Right lung (tissue), 5 donors: ENCODE measurements around the gene DEFB132. TPM values are rescaled to one million over a fixed set of nuclear protein-coding genes. Genes with fewer than 3 reads are reported as not detected.

ENCODE experiments used
- DNase-seq, 2 donors: peaks; one replicate each; pipeline ENCODE4 v3.0.0-alpha.2; 2013
- polyA plus RNA-seq, 5 donors: library from polyadenylated mRNA; unstranded; fragments of 120-200 nt; gene quantifications; one replicate each; pipeline versions ENCODE4 v1.2.1 to v1.2.3, GENCODE V29; 2013; ENCODE audit warnings: inconsistent platforms in 1 of 5, low replicate concordance in 1 of 5; ENCODE audit not compliant: insufficient read length in 5 of 5, insufficient read depth in 1 of 5

DEFB132 gene
- polyA plus RNA-seq, 5 donors, result not detected

DNA sequence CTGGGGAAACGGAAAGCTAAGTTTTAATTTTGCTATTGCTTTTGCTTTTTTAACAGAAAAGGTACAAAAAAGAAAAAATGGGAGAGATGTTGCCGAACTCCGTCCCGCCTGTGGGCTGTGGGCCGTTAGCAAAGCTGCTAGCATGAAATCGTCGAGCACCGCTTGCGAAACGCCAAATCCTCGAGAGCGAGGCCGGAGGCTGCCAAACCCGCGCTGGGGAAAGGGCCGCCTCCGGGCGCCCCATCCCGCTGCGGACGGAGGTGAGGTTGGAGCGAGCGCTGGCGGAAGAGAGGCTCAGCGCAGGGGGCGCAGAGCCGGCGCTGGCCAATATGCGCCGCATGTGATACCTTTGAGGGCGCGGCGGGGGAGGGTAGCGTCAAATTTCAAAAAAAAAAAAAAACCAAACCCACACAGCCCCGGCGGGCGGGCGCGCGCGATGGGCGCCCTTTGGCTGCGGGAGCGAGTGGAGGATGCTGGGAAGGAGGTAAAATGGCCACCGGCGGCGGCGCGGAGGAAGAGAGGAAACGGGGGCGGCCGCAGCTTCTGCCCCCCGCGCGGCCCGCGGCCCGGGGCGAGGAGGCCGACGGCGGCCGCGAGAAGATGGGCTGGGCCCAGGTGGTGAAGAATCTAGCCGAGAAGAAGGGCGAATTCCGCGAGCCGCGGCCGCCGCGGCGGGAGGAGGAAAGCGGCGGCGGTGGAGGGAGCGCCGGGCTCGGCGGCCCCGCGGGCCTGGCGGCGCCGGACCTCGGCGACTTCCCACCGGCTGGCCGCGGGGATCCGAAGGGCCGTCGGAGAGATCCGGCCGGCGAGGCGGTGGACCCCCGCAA is 39.8 kb downstream of the DEFB132 start, which contains the start of gene ZCCHC3:
Gene ZCCHC3, plus strand, starts transcription at position 473 of the 827 bp plus-strand sequence. Its CDS starts 17 bp downstream, at position 490.
- peak; percentile 97 for DNase-seq

GRCh38 chr20:297925-298775 is 40.6 kb downstream of the DEFB132 start:
- DNase-seq, result peak in 1 of 2 donors; percentile 62

DNA sequence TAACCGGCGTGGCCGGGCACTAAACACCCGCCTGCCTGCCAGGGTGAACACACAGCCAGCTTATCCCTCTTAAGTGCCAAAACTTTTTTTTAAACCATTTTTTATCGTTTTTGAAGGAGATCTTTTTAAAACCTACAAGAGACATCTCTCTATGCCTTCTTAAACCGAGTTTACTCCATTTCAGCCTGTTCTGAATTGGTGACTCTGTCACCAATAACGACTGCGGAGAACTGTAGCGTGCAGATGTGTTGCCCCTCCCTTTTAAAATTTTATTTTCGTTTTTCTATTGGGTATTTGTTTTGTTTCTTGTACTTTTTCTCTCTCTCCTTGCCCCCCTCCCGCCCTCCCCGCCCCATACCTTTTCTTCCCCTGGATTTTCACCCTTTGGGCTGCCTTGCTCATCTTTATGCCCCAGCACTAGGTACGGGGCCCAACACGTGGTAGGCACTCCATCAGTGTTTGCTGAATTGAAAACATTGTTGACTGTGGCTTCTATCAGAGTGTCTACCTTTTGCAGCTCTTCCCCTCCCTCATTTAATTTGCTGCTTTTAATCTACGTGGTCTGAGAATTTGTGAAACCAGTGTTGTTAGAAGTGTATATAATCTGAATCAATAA is 41.4 kb downstream of the DEFB132 start:
- DNase-seq, result no peak

GRCh38 chr20:300345-300990 is 42.9 kb downstream of the DEFB132 start:
- DNase-seq, result peak in 1 of 2 donors; percentile 44

- DNase-seq, result no peak
These were observed 44.6 kb downstream of the DEFB132 start for GRCh38 chr20:301886-302848.

GRCh38 chr20:305745-306144 is 48.2 kb downstream of the DEFB132 start:
- no peak for DNase-seq

DNA sequence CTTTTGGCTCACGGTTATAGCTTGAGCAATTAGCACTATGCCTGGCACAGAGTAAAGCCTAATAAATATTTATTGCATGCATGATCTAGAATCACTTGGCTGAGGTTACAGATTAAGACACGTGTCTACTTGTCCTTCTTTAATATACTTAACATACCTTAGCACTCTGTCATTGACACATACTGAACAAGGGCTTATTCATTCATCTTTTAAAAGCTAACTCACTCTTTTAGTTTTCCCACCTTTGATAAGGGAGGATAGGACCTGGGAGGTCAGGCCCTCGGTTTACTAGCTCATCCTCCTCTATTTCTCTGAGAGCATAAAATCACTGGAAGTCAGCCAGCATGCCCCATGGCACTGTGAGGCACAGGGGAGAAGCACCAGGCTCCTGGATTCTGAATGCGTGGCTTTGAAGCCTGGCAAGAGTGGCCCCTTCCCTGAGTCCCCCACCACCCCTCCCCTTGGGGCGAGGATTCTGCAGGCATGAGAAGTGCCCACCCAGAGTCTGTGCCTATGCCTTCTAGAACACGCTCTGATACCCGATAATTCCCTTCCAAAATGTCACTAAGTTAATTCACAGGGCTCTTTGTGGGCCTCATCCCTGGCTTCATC is 51.0 kb downstream of the DEFB132 start:
- no peak for DNase-seq

DNA sequence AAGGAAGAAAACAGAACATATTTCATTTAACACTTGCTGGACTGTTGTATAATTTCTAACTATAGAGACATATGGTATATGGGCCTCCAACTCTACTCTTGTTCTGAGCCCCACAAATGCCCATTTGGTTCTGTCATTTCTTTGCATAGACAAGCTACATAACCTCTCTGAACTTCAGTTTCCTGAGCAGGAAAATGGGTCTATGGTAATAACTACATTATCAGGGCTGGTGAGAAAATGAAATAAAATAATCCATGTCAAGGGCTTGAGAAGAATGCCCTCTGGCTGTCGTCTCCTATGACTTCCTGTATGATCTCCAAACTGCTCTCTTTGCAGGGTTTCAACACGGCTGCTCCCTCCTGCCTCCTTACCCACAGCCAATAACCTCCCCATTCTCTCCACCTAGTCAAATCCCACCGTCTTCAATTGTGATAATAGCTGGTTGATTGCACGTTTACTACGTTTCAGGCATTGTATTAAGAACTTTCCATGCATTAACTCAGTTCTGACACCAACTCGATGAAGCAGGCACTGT is 51.8 kb downstream of the DEFB132 start:
- peak in 1 of 2 donors; percentile 51 for DNase-seq

DNA sequence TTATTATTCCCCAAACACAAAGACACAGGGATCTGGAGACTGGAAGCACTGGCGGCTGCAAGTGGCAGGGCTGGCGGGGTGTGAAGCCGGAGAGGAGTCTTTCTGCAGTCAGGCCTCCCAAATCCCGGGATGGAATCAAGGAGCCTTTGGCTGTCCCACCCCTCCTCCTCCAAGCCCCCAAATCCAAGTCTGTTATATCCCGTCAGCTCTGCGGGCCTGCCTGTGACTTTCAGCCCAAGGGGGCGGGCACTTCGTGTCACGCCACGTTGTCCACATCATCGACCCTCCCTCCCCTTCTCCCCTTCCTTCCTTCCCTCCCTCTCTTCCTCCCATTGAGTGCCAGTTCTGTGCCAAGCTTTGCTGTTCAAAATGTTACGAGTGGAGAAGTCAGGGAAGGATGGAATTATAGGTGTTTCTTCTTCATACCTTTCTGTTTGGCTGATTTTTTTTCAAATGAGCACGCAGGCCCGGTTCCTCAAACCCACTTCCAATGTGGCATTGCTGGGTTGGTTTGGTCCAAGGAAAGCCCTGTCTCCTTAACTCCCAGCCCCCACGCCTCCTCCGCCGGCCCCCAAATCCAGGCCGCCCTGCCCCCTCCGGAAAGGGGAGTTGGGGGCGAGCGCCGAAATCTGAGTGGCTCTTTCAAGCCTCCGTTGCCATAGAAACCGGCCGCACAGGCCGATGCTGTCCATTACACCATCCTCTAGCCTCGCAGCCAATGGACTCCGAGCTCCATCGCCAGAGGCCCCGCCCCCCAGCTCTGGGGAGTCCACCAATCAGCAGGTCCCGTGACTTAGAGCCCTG is 52.5 kb downstream of the DEFB132 start:
- DNase-seq, result peak; percentile 99

- no peak for DNase-seq
These were observed 53.1 kb downstream of the DEFB132 start for GRCh38 chr20:310645-311044.

Other genes with a start within 250 kb of the DEFB132 start
- gene DEFB125, start 170.1 kb upstream of the DEFB132 start, polyA plus RNA-seq, result not detected
- not detected for gene DEFB126, start 115.1 kb upstream of the DEFB132 start, polyA plus RNA-seq
- gene DEFB127, start 100.3 kb upstream of the DEFB132 start, polyA plus RNA-seq, result not detected
- not detected for gene DEFB128, start 68.0 kb upstream of the DEFB132 start, polyA plus RNA-seq
- gene DEFB129, start 30.5 kb upstream of the DEFB132 start, polyA plus RNA-seq, result not detected
- gene C20orf96, start 33.0 kb downstream of the DEFB132 start, polyA plus RNA-seq, result 10 to 100 TPM; 38.9 to 48.4 (median 45.2) TPM
- gene ZCCHC3, start 39.8 kb downstream of the DEFB132 start, polyA plus RNA-seq, result 10 to 100 TPM; 40.2 to 50.2 (median 43.3) TPM
- gene SOX12, start 67.8 kb downstream of the DEFB132 start, polyA plus RNA-seq, result 10 to 100 TPM; 23.6 to 46.6 (median 30.8) TPM
- gene NRSN2, start 89.4 kb downstream of the DEFB132 start, polyA plus RNA-seq, result 10 to 100 TPM; 33.9 to 43.7 (median 35.4) TPM
- 10 to 100 TPM in 2 of 5 donors, 1 to 10 TPM in 3; 7.9 to 13.4 (median 10.0) TPM for gene TRIB3, start 123.0 kb downstream of the DEFB132 start, polyA plus RNA-seq
- gene RBCK1, start 150.6 kb downstream of the DEFB132 start, polyA plus RNA-seq, result 100 to 1,000 TPM in 1 of 5 donors, 10 to 100 TPM in 4; 84.0 to 104 (median 99.4) TPM
- 10 to 100 TPM; 32.7 to 39.5 (median 36.3) TPM for gene TBC1D20, start 204.8 kb downstream of the DEFB132 start, polyA plus RNA-seq